Gastrocnemius medialis (tissue), 4 donors: Measurements from ENCODE around the gene SNX14. TPM values are rescaled to one million over a fixed set of nuclear protein-coding genes. Genes with fewer than 3 reads are reported as not detected.
"Not testable (repeated sequence)": the region's sequence is repeated elsewhere in the genome, so short reads cannot be mapped to it uniquely, and the experiment has no call there.

ENCODE experiments used
- ATAC-seq, 2 donors: fragments of 150-250 bp; one replicate each; pipeline ENCODE4 v1.9.1; 2016
- DNase-seq, 2 donors: peaks; one replicate each; pipeline ENCODE4 v3.0.0-alpha.2; 2019
- H3K27ac ChIP-seq, 4 donors: fragments of 200-600 bp; sonication (generic); 1 replicate in 1 of 4; 2 replicates in 3 of 4; pipeline ENCODE4 v1.5.1; 2016 to 2018; ENCODE audit warnings: mild to moderate bottlenecking in 2 of 4, moderate library complexity in 1 of 4
- H3K27me3 ChIP-seq, 3 donors: fragments of 200-600 bp; sonication (generic) in 2 of 3; 1 replicate in 1 of 3; 2 replicates in 2 of 3; pipeline versions ENCODE4 v1.5.1 to v1.6.0; 2016 to 2019; ENCODE audit warnings: mild to moderate bottlenecking in 1 of 3, moderate library complexity in 1 of 3
- H3K36me3 ChIP-seq, 2 donors: fragments of 200-600 bp; sonication (generic) in 1 of 2; one replicate each; pipeline ENCODE4 v1.5.1; 2017 to 2018
- H3K4me1 ChIP-seq, 2 donors: fragments of 200-600 bp; sonication (generic) in 1 of 2; one replicate each; pipeline ENCODE4 v1.5.1; 2016 to 2017; ENCODE audit warnings: mild to moderate bottlenecking in 2 of 2
- H3K4me3 ChIP-seq, 4 donors: fragments of 200-600 bp; sonication (generic) in 3 of 4; 1 replicate in 1 of 4; 2 replicates in 3 of 4; pipeline ENCODE4 v1.5.1; 2016 to 2019; ENCODE audit warnings: mild to moderate bottlenecking in 2 of 4
- H3K9me3 ChIP-seq, 3 donors: fragments of 200-600 bp; sonication (generic) in 2 of 3; 1 replicate in 1 of 3; 2 replicates in 2 of 3; pipeline ENCODE4 v1.5.1; 2016 to 2019
- POLR2A ChIP-seq, 2 donors: fragments of 450-650 bp; IDR thresholded peaks; one replicate each; pipeline ENCODE4 v1.6.1; 2017; ENCODE audit warnings: antibody characterized with exemption in 2 of 2, mild to moderate bottlenecking in 2 of 2, moderate library complexity in 2 of 2
- in situ Hi-C, 4 donors: fragments of 200-750 bp; cut with MboI; loops; one replicate each; pipeline versions ENCODE4 v1.15.0 to v1.8.0; 2017; ENCODE audit warnings: low sequenced_read_pairs in 4 of 4
- intact Hi-C: fragments of 100-400 bp; cut with DNase I; formaldehyde crosslinking; loops from one replicate; pipeline ENCODE4 v1.15.1; 2023; ENCODE audit warnings: low total_unique reads
- total RNA-seq, 4 donors: library from RNA; depleted of rRNA; stranded (reverse); fragments of >200 nt; gene quantifications; one replicate each; pipeline versions ENCODE4 v1.1.0 to v1.2.3, GENCODE V29; 2016
- TF ChIP-seq, protein P1 (sequence below), 5 experiments: fragments of 450-650 bp in 3 of 5; fragments of 200-600 bp in 2 of 5; sonication (generic) in 2 of 5; IDR thresholded peaks in 4 of 5; conservative IDR thresholded peaks in 1 of 5; 1 replicate in 4 of 5; 2 replicates in 1 of 5; pipeline ENCODE4 v1.5.1; 2016 to 2019; ENCODE audit warnings: antibody characterized with exemption in 5 of 5, mild to moderate bottlenecking in 3 of 5, moderate library complexity in 3 of 5

SNX14 gene
- total RNA-seq, 4 donors from 2014 or later, result 16.0 to 38.5 (median 24.7) TPM

DNA sequence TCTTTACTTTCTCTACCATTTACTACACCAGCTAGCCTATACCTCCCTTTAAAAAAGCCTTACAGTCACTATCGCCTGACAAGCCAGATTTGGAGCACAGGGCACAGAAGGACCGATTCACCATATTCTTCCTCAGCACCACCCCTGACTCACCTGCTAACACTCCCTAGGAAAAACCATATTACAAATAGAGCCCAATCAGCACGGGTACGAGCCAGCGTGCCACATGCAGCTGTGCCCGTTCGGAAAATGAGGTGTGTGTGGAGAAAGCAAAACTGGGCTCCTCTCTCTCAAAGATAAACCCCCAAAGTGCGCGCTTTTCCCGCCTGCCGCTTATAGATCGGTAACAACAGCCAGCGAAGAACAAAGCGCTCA lies 47.9 kb upstream of the SNX14 start:
- in situ Hi-C loops (loop anchor here in 1 of 4 donors (5.0 kb wide), 1 partner anchor 49 kb away; the partner anchor contains the start of gene SNX14), intact Hi-C loops (loop anchor here (5.0 kb wide), 1 partner anchor 1516 kb away; the partner anchor contains the start of gene ZNF292)
- Histone ChIP-seq H3K27ac (peak overlapping the region; percentile 96 to 98 (median 98)), H3K27me3 (no peaks in the 10 kb centered on the region), H3K4me3 (peak overlapping the region; percentile 93 to 100 (median 98)), H3K36me3 (peaks cover 0 to 37% of the 10 kb centered on the region in 2 donors), H3K4me1 (peaks cover 42 to 52% of the 10 kb centered on the region in 2 donors), H3K9me3 (no peaks in the 10 kb centered on the region)
- DNase-seq (no peak), ATAC-seq (no peak)
- TF ChIP-seq, protein P1, sequence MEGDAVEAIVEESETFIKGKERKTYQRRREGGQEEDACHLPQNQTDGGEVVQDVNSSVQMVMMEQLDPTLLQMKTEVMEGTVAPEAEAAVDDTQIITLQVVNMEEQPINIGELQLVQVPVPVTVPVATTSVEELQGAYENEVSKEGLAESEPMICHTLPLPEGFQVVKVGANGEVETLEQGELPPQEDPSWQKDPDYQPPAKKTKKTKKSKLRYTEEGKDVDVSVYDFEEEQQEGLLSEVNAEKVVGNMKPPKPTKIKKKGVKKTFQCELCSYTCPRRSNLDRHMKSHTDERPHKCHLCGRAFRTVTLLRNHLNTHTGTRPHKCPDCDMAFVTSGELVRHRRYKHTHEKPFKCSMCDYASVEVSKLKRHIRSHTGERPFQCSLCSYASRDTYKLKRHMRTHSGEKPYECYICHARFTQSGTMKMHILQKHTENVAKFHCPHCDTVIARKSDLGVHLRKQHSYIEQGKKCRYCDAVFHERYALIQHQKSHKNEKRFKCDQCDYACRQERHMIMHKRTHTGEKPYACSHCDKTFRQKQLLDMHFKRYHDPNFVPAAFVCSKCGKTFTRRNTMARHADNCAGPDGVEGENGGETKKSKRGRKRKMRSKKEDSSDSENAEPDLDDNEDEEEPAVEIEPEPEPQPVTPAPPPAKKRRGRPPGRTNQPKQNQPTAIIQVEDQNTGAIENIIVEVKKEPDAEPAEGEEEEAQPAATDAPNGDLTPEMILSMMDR (IDR thresholded peaks at IDR 0.05 in 4 of 5, conservative IDR thresholded peaks at IDR 0.05 in 1 of 5), result no peak
- TF ChIP-seq POLR2A (IDR thresholded peaks at IDR 0.05), result no peak

DNA sequence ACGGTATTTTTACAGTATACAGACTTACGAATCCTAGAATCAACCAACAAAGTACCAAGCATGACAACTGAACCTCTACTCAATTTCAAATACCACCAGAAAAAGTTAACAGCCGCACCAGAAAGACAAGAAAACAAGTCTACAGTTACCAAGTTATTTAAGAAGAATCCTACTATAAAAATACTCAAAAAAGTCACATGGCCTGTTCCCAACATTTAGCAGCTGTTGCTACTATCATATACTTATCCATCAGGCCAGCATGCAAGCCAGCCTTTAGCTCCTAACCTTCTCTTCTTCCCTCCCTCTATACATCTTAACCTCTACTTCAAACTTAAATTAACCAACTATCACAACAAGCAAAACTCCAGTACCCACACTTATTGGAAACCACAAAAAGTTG lies 47.2 kb upstream of the SNX14 start:
- in situ Hi-C loops, result loop anchor here in 1 of 4 donors (5.0 kb wide), 1 partner anchor 49 kb away; the partner anchor contains the start of gene SNX14
- Histone ChIP-seq H3K27me3 (no peaks in the 10 kb centered on the region), H3K27ac (peak overlapping the region; percentile 96 to 98 (median 98)), H3K9me3 (no peaks in the 10 kb centered on the region), H3K36me3 (peaks cover 0 to 44% of the 10 kb centered on the region in 2 donors), H3K4me1 (peaks cover 42 to 52% of the 10 kb centered on the region in 2 donors), H3K4me3 (peak overlapping the region; percentile 93 to 100 (median 98))
- DNase-seq (no peak), ATAC-seq (no peak)
- intact Hi-C loops, result loop anchor here (5.0 kb wide), 1 partner anchor 1516 kb away; the partner anchor contains the start of gene ZNF292
- no peak for TF ChIP-seq POLR2A (IDR thresholded peaks at IDR 0.05)
- TF ChIP-seq, protein P1 (IDR thresholded peaks at IDR 0.05 in 4 of 5, conservative IDR thresholded peaks at IDR 0.05 in 1 of 5), result no peak

DNA sequence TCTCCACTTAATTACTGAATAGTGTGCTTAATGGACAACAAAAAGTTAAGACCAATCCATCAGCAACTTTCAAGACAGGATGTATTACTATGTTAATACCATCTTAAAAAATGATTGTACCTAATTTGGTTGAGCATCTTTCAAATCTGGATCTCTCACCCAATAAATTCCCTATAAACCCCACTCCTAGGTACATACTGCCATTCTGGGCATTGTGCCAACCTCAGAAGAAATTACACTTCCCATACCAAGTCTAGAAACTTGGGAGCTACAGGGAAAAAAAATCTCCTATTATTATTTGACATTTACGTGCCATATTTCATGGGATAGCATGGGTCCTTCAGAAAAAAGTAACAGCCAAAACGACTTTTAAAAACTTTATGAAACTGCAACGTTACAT lies 43.9 kb upstream of the SNX14 start:
- no peak for ATAC-seq
- in situ Hi-C loops (loop anchor here in 1 of 4 donors (5.0 kb wide), 1 partner anchor 40 kb away; no protein-coding TSS in a partner anchor), intact Hi-C loops (no loop called here)
- no peak for TF ChIP-seq POLR2A (IDR thresholded peaks at IDR 0.05)
- TF ChIP-seq, protein P1 (IDR thresholded peaks at IDR 0.05 in 4 of 5, conservative IDR thresholded peaks at IDR 0.05 in 1 of 5), result no peak
- no peaks in the 10 kb centered on the region for H3K27me3 ChIP-seq
- no peak for DNase-seq
- peaks cover 48 to 51% of the 10 kb centered on the region in 2 donors for H3K4me1 ChIP-seq
- peaks cover 0 to 74% of the 10 kb centered on the region in 2 donors for H3K36me3 ChIP-seq
- H3K27ac ChIP-seq, result peak overlapping the region in 2 of 4 donors; percentile 1 to 55
- H3K9me3 ChIP-seq, result no peaks in the 10 kb centered on the region
- no peak overlapping the region for H3K4me3 ChIP-seq

DNA sequence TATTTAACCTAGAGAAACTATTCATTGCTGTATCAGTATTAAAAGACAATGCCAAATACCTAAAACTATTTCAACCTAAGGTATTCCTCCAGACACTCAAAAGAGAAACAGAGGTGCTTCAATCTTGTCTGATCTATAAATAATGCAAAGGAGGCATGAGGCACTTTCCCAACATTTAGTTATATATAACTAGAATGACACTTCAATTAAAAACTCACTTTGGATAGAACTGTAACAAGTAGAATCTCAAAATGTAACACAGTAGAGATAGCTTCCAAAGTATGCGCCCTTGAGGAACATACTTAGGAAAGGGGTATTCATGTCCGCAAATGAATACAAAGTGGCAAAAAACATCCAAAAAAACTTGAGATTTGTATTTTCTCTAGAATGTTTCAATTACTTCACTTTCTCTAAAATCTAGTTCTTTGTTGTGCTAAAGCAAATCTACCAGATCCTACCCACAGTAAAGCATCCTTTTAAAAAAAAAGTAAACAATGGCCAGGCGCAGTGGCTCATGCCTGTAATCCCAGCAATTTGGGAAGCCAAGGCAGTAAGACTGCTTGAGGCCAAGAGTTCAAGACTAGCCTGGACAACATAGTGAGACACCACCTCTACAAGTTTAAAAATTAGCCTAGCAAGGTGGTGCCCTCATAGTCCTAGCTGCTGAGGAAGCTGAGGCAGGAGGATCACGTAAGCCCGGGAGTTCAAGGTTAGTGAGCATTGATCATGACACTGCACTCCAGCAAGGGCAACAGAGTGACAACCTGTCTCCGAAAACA lies 38.7 kb upstream of the SNX14 start:
- Histone ChIP-seq H3K4me1 (peaks cover 21 to 27% of the 10 kb centered on the region in 2 donors), H3K36me3 (peaks cover 0 to 75% of the 10 kb centered on the region in 2 donors), H3K27me3 (no peaks in the 10 kb centered on the region), H3K27ac (peak overlapping the region; percentile 39 to 75 (median 49)), H3K4me3 (no peak overlapping the region), H3K9me3 (no peaks in the 10 kb centered on the region)
- intact Hi-C loops (no loop called here), in situ Hi-C loops (no loop called here)
- DNase-seq (no peak), ATAC-seq (no peak)
- no peak for TF ChIP-seq POLR2A (IDR thresholded peaks at IDR 0.05)
- TF ChIP-seq, protein P1 (IDR thresholded peaks at IDR 0.05 in 4 of 5, conservative IDR thresholded peaks at IDR 0.05 in 1 of 5), result no peak

DNA sequence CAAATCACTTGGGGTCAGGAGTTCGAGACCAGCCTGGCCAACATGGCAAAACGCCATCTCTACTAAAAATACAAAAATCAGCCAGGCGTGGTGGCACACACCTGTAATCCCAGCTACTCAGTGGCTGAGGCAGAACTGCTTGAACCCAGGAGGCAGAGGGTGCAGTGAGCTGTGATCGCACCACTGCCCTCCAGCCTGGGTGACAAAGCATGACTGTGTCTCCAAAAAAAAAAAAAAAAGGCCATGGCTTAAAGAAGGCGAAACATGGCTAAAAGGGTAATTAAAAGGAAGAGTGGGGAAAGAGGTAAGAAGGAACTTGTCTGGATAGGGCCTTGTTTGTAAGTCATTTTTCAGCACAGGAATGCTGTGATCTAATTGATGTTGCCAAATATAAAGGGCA lies 37.5 kb upstream of the SNX14 start:
- intact Hi-C loops, ATAC-seq, H3K4me3 ChIP-seq, in situ Hi-C loops, H3K27me3 ChIP-seq, H3K9me3 ChIP-seq, DNase-seq: not testable (repeated sequence)
- Histone ChIP-seq H3K27ac (peak overlapping the region in 3 of 4 donors; percentile 46 to 75 (median 52)), H3K4me1 (peaks cover 18 to 31% of the 10 kb centered on the region in 2 donors), H3K36me3 (peaks cover 0 to 71% of the 10 kb centered on the region in 2 donors)
